ENCODE measurements around the gene S100A13.

Gene S100A13

GRCh38 chr1:153667439-153667838 lies 40.1 kb upstream of the S100A13 start:
- Histone ChIP-seq H3K4me1 (ENCODE audit: insufficient read depth, insufficient read length) (peaks cover 4% of the 10 kb centered on the region), H3K9ac (ENCODE audit: insufficient read length, low read depth) (no peak overlapping the region), H3K9me3 (ENCODE audit: insufficient read depth, low read length) (no peaks in the 10 kb centered on the region), H3K27me3 (ENCODE audit: insufficient read depth, insufficient read length) (no peaks in the 10 kb centered on the region), H3K36me3 (ENCODE audit: insufficient read depth, insufficient read length, low read length) (peaks cover 78% of the 10 kb centered on the region), H3K4me3 (ENCODE audit: insufficient read length, low read depth) (no peak overlapping the region)
- no peak for DNase-seq (ENCODE audit: low read depth, low spot score)
- TF ChIP-seq ZNF274 (IDR thresholded peaks at IDR 0.05; ENCODE audit: low read depth, low read length), result no peak
- no peak for TF ChIP-seq SUZ12 (IDR thresholded peaks at IDR 0.05; ENCODE audit: extremely low read depth, insufficient read depth, insufficient read length)
- TF ChIP-seq YY1 (IDR thresholded peaks at IDR 0.05; ENCODE audit: insufficient read depth, insufficient read length), result no peak

GRCh38 chr1:153663211-153663610 lies 35.9 kb upstream of the S100A13 start:
- no peaks in the 10 kb centered on the region for H3K9me3 ChIP-seq (ENCODE audit: insufficient read depth, low read length)
- no peak overlapping the region for H3K9ac ChIP-seq (ENCODE audit: insufficient read length, low read depth)
- peaks cover 83% of the 10 kb centered on the region for H3K36me3 ChIP-seq (ENCODE audit: insufficient read depth, insufficient read length, low read length)
- TF ChIP-seq YY1 (IDR thresholded peaks at IDR 0.05; ENCODE audit: insufficient read depth, insufficient read length) (no peak), ZNF274 (IDR thresholded peaks at IDR 0.05; ENCODE audit: low read depth, low read length) (no peak), SUZ12 (IDR thresholded peaks at IDR 0.05; ENCODE audit: extremely low read depth, insufficient read depth, insufficient read length) (no peak)
- no peaks in the 10 kb centered on the region for H3K27me3 ChIP-seq (ENCODE audit: insufficient read depth, insufficient read length)
- H3K4me1 ChIP-seq (ENCODE audit: insufficient read depth, insufficient read length), result no peaks in the 10 kb centered on the region
- no peak for DNase-seq (ENCODE audit: low read depth, low spot score)
- H3K4me3 ChIP-seq (ENCODE audit: insufficient read length, low read depth), result no peak overlapping the region

- no peaks in the 10 kb centered on the region for H3K9me3 ChIP-seq (ENCODE audit: insufficient read depth, low read length)
- TF ChIP-seq YY1 (IDR thresholded peaks at IDR 0.05; ENCODE audit: insufficient read depth, insufficient read length) (no peak), ZNF274 (IDR thresholded peaks at IDR 0.05; ENCODE audit: low read depth, low read length) (no peak)
- no peak overlapping the region for H3K9ac ChIP-seq (ENCODE audit: insufficient read length, low read depth)
- no peaks in the 10 kb centered on the region for H3K27me3 ChIP-seq (ENCODE audit: insufficient read depth, insufficient read length)
- H3K36me3 ChIP-seq (ENCODE audit: insufficient read depth, insufficient read length, low read length), result peaks cover 74% of the 10 kb centered on the region
- H3K4me3 ChIP-seq (ENCODE audit: insufficient read length, low read depth), result no peak overlapping the region
- no peak for DNase-seq (ENCODE audit: low read depth, low spot score)
- no peaks in the 10 kb centered on the region for H3K4me1 ChIP-seq (ENCODE audit: insufficient read depth, insufficient read length)
These were observed 35.0 kb upstream of the S100A13 start for GRCh38 chr1:153662269-153662668.

GRCh38 chr1:153661111-153661708 lies 33.9 kb upstream of the S100A13 start:
- no peak for DNase-seq (ENCODE audit: low read depth, low spot score)
- H3K36me3 ChIP-seq (ENCODE audit: insufficient read depth, insufficient read length, low read length), result peaks cover 63% of the 10 kb centered on the region

GRCh38 chr1:153659656-153660055 lies 32.4 kb upstream of the S100A13 start:
- no peak overlapping the region for H3K4me3 ChIP-seq (ENCODE audit: insufficient read length, low read depth)
- H3K36me3 ChIP-seq (ENCODE audit: insufficient read depth, insufficient read length, low read length), result peaks cover 48% of the 10 kb centered on the region
- H3K9me3 ChIP-seq (ENCODE audit: insufficient read depth, low read length), result no peaks in the 10 kb centered on the region
- TF ChIP-seq ZNF274 (IDR thresholded peaks at IDR 0.05; ENCODE audit: low read depth, low read length) (no peak), SUZ12 (IDR thresholded peaks at IDR 0.05; ENCODE audit: extremely low read depth, insufficient read depth, insufficient read length) (no peak), YY1 (IDR thresholded peaks at IDR 0.05; ENCODE audit: insufficient read depth, insufficient read length) (no peak)
- no peaks in the 10 kb centered on the region for H3K4me1 ChIP-seq (ENCODE audit: insufficient read depth, insufficient read length)
- H3K9ac ChIP-seq (ENCODE audit: insufficient read length, low read depth), result peak overlapping the region; percentile 6
- no peak for DNase-seq (ENCODE audit: low read depth, low spot score)
- no peaks in the 10 kb centered on the region for H3K27me3 ChIP-seq (ENCODE audit: insufficient read depth, insufficient read length)

More at GRCh38 chr1:153661111-153661708, 33.9 kb upstream of the S100A13 start:
- no peak for TF ChIP-seq ZNF274 (IDR thresholded peaks at IDR 0.05; ENCODE audit: low read depth, low read length)
- no peak for TF ChIP-seq YY1 (IDR thresholded peaks at IDR 0.05; ENCODE audit: insufficient read depth, insufficient read length)
- TF ChIP-seq SUZ12 (IDR thresholded peaks at IDR 0.05; ENCODE audit: extremely low read depth, insufficient read depth, insufficient read length), result no peak
- no peak overlapping the region for H3K9ac ChIP-seq (ENCODE audit: insufficient read length, low read depth)
- H3K4me3 ChIP-seq (ENCODE audit: insufficient read length, low read depth), result no peak overlapping the region
- no peaks in the 10 kb centered on the region for H3K9me3 ChIP-seq (ENCODE audit: insufficient read depth, low read length)
- H3K4me1 ChIP-seq (ENCODE audit: insufficient read depth, insufficient read length), result no peaks in the 10 kb centered on the region
- no peaks in the 10 kb centered on the region for H3K27me3 ChIP-seq (ENCODE audit: insufficient read depth, insufficient read length)

GRCh38 chr1:153659175-153659534 lies 31.9 kb upstream of the S100A13 start:
- TF ChIP-seq ZNF274 (IDR thresholded peaks at IDR 0.05; ENCODE audit: low read depth, low read length), result no peak
- no peak for TF ChIP-seq SUZ12 (IDR thresholded peaks at IDR 0.05; ENCODE audit: extremely low read depth, insufficient read depth, insufficient read length)
- TF ChIP-seq YY1 (IDR thresholded peaks at IDR 0.05; ENCODE audit: insufficient read depth, insufficient read length), result no peak
- Histone ChIP-seq H3K36me3 (ENCODE audit: insufficient read depth, insufficient read length, low read length) (peaks cover 43% of the 10 kb centered on the region), H3K9me3 (ENCODE audit: insufficient read depth, low read length) (no peaks in the 10 kb centered on the region), H3K27me3 (ENCODE audit: insufficient read depth, insufficient read length) (no peaks in the 10 kb centered on the region), H3K4me1 (ENCODE audit: insufficient read depth, insufficient read length) (no peaks in the 10 kb centered on the region), H3K9ac (ENCODE audit: insufficient read length, low read depth) (peak overlapping the region; percentile 93), H3K4me3 (ENCODE audit: insufficient read length, low read depth) (peak overlapping the region; percentile 74)
- DNase-seq (ENCODE audit: low read depth, low spot score), result no peak

GRCh38 chr1:153658400-153659174 lies 31.3 kb upstream of the S100A13 start, which contains the start of gene SNAPIN:
SNAPIN (plus strand) TSS chr1:153658703; CDS start chr1:153658744, 41 bp downstream.
- Histone ChIP-seq H3K9ac (ENCODE audit: insufficient read length, low read depth) (peak within 1 kb of the TSS; percentile 93), H3K4me1 (ENCODE audit: insufficient read depth, insufficient read length) (no peaks in the 10 kb centered on the region), H3K27me3 (ENCODE audit: insufficient read depth, insufficient read length) (no peaks in the 10 kb centered on the region), H3K9me3 (ENCODE audit: insufficient read depth, low read length) (no peaks in the 10 kb centered on the region), H3K36me3 (ENCODE audit: insufficient read depth, insufficient read length, low read length) (peaks cover 37% of the 10 kb centered on the region), H3K4me3 (ENCODE audit: insufficient read length, low read depth) (peak within 1 kb of the TSS; percentile 74)
- no peak for TF ChIP-seq ZNF274 (IDR thresholded peaks at IDR 0.05; ENCODE audit: low read depth, low read length)
- peak; percentile 39 for TF ChIP-seq YY1 (IDR thresholded peaks at IDR 0.05; ENCODE audit: insufficient read depth, insufficient read length)
- no peak for TF ChIP-seq SUZ12 (IDR thresholded peaks at IDR 0.05; ENCODE audit: extremely low read depth, insufficient read depth, insufficient read length)
- peak; percentile 90 for DNase-seq (ENCODE audit: low read depth, low spot score)
